ENCODE results near the gene SLC22A25.

DNA sequence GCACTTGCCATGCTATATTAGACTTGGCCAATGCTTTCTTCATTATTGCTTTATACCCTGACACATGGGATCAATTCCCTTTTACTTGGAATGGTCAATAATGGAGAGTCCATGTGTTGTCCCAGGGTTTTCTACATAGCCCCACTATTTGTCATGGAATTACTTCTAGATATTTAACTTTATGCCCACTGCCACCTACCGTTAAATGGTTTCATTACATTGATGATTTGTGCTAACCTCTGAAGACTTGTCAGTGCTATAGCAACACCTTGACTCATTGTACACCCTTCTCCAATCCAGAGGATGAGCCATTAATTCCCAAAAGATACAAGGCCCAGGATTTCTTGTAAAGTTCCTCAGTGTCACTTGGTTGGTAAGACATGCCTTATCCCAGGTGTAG lies 31.4 kb upstream of the SLC22A25 start:
- TF ChIP-seq, protein P1, sequence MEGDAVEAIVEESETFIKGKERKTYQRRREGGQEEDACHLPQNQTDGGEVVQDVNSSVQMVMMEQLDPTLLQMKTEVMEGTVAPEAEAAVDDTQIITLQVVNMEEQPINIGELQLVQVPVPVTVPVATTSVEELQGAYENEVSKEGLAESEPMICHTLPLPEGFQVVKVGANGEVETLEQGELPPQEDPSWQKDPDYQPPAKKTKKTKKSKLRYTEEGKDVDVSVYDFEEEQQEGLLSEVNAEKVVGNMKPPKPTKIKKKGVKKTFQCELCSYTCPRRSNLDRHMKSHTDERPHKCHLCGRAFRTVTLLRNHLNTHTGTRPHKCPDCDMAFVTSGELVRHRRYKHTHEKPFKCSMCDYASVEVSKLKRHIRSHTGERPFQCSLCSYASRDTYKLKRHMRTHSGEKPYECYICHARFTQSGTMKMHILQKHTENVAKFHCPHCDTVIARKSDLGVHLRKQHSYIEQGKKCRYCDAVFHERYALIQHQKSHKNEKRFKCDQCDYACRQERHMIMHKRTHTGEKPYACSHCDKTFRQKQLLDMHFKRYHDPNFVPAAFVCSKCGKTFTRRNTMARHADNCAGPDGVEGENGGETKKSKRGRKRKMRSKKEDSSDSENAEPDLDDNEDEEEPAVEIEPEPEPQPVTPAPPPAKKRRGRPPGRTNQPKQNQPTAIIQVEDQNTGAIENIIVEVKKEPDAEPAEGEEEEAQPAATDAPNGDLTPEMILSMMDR (IDR thresholded peaks at IDR 0.05; ENCODE audit: poor library complexity), result no peak
- no peak for TF ChIP-seq EZH2 (IDR thresholded peaks at IDR 0.05; ENCODE audit: borderline replicate concordance)
